Measurements from ENCODE around the gene TMED10.

TMED10 gene

DNA sequence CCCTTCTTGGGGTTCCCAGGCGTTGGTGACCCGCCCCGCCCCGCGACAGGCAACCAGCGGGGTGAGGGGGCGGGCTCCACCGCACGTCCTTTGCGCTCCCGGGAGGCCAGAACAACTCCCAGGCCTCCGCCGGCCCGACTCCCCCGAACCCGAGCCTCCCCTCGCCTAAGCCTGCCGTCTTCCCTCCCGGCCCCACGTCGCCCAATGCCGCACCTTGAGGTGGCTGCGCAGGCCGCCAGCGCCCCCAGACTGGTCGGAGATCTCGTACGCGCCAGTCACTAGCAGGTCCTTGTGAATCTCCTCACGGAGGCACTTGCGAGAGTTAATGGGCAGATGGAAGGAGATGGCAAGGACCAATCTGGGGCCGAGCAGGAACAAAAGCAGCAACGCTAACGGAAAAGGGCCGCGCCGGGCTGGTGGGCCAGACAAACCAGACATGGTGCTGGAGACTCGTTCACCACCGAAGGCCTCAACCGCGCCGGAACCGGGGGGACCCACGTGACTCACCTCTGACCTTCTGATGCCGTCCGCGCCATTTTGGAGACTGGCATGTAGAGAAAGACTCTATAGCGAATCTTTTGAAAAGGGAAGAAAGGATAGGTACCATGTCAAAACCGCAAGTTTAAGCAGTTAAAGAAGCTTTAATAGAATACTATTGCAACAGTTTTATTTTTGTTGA is at the start of gene TMED10:
Gene TMED10, minus strand, starts transcription at position 471 of the 679 bp plus-strand sequence. Its CDS starts 33 bp downstream, at position 438.
- DNase-seq (ENCODE audit: insufficient read length, low spot score) (peak; percentile 46), FAIRE-seq (no peak)
- TF ChIP-seq POLR2A (IDR thresholded peaks at IDR 0.05; ENCODE audit: low read depth, low read length): peak; percentile 22; the same call in 1 of the 2 replicates

DNA sequence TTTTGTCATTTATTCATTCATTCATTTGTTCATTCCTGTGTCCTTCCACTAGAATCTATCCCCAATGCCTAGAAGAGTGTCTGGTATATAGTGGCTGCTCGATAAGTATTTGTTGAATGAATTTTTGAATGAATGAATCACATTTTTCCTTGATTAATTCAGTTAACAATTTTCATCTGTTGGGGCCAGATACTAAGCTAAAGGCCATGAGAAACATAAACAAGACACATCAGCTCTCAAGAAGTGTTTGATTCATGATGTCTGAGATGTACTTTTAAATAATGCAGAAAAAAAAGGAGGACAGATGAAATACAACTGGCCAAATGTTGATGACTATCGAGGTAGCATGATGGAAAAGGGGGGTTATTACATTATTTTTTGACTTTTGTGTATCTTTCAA is 48.1 kb upstream of the TMED10 start:
- DNase-seq (ENCODE audit: insufficient read length, low spot score) (no peak), FAIRE-seq (no peak)
- TF ChIP-seq POLR2A (IDR thresholded peaks at IDR 0.05; ENCODE audit: low read depth, low read length): no peak

DNA sequence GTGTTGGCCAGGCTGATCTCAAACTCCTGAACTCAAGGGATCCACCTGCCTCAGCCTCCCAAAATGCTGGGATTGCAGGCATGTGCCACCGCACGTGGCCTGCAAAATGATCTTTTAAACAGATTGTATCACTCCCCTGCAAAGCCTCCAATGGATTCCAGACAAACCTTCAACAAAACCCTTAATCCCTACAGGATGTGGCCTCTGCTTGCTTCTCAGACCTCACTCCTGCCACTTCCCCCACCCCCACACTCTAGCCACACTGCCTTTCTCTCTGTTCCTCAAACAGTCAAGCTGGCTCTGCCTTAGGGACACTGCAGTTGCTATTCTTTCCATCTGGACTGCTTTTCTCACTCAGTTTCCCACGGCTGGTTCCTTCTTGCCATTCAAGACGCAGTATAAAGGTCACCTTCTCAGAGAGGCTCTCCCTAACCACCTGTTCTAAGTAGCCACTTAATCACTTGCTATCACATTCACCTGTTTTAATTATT is 47.3 kb upstream of the TMED10 start:
- no peak for DNase-seq (ENCODE audit: insufficient read length, low spot score)
- no peak for TF ChIP-seq POLR2A (IDR thresholded peaks at IDR 0.05; ENCODE audit: low read depth, low read length)
- no peak for FAIRE-seq

DNA sequence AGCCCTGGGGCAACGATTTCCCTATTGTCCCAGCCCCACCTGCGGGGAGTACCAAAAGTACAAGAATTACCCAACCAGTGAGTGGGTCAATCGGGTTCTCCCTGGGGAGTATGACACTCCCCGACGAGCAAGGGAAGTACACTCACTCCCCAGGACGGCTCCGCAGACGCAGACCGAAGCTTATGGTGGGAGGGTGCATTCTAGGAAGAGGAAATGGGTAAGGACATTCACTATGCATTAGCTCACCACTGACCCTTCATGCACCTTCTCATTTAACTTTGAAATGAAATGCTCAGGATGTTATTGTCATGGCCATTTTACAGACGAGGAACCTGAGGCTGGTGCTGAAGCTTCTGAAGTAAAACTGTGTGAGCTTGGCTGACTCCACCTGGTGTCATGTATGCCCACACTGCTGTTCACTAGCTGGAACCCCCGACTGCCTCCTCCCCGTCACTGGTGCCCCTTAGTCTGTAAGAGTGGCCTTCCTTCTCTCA is 45.8 kb upstream of the TMED10 start:
- no peak for TF ChIP-seq POLR2A (IDR thresholded peaks at IDR 0.05; ENCODE audit: low read depth, low read length)
- DNase-seq (ENCODE audit: insufficient read length, low spot score): peak; percentile 68
- FAIRE-seq: peak; percentile 75

DNA sequence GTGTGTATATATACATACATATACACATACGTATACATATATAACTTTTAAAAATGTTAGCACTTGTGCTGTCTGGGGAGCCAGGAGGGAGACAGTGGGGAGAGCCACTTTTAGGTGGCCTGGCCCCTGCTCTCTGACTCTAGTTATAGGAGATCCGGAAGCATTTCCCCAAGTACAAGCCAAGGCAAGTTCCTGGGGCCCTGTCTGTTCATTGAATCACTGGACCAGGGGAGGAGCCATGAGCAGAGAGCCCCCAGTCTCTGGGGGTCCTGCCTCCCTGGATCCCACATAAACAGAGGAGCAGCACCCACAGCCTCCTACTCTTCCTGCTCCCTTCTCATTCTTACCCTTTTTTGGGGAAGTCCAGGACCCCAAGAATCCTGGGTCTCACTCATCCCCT is 45.4 kb upstream of the TMED10 start:
- no peak for DNase-seq (ENCODE audit: insufficient read length, low spot score)
- no peak for TF ChIP-seq POLR2A (IDR thresholded peaks at IDR 0.05; ENCODE audit: low read depth, low read length)
- FAIRE-seq: no peak

DNA sequence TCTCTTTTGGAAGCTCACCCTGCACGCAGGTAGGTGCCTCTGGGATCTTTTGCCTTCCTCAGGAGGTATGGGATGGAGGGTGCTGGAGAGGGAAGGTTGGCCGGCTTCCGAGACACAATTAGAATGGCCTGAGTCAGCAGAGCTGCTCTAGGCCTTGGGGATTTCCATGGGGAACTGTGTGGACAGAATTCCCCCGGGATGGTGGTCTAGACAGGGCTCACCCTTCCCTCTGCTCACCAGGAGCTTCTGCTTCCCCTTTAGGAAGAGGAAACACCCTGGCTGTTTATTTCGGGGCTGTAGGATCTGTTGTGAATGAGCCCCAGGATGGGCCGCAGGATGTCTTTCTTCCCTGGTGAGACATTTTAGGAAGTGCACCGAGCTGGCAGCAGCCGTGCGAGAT is 43.7 kb upstream of the TMED10 start:
- no peak for TF ChIP-seq POLR2A (IDR thresholded peaks at IDR 0.05; ENCODE audit: low read depth, low read length)
- FAIRE-seq: no peak
- DNase-seq (ENCODE audit: insufficient read length, low spot score): no peak

DNA sequence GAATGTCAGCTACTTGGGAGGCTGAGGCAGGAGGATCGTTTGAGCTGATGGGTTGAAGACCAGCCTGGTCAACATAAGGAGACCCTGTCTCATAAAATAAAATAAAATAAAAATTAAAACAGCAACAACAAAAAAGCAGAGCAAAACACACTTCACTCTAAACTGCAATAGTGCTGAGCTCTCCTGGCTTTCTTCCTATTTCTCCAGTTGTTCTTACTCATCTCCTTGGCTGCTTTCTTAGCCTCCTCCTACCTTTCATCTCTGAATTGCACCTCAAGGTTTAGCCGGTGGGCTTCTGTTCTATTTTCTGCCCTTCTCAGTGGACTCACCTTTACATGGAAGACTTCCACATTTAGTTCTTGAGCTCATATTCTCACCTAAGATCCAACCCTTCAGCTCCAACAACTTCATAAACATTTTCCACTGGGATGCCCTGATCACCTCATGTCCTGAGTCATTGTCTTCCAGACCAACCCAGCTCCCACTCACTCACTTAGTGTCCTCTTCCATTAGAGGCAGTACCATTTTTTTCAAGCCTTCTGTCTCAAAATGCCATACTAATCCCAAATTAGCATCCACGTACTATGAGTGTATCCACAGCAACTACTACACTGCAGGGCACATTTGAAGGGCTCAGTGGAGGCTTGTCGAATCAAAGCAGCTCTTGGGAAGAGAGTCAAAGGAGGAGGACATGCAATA is 41.2 kb upstream of the TMED10 start:
- DNase-seq (ENCODE audit: insufficient read length, low spot score) (no peak), FAIRE-seq (no peak)
- TF ChIP-seq POLR2A (IDR thresholded peaks at IDR 0.05; ENCODE audit: low read depth, low read length): no peak

DNA sequence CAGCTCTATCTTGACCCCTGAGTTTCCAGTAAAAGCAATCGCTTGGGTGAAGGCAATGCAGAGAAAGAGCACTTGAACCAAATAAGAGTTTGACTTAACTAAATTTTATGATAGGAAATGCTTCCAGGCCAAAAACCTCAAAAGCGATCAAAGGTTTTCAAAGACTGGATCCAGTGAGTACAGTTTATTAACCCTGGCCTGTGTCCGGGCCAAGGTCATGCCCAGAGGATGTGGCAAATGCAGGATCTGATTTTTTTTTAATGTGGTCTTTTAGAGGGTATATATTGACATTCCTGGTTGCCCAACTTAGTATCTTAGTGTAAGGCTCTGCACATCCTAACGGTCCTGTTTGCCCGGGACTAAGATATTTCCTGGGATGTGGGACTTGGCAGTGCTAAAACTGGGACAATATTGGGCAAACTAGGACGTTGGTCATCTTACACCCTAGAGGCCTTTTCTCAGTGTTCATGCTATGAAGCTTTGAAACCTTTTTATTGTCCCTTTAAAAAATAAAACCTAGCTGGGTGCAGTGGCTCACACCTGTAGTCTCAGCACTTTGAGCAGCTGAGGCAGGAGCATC is 40.1 kb upstream of the TMED10 start:
- no peak for FAIRE-seq
- no peak for TF ChIP-seq POLR2A (IDR thresholded peaks at IDR 0.05; ENCODE audit: low read depth, low read length)

DNA sequence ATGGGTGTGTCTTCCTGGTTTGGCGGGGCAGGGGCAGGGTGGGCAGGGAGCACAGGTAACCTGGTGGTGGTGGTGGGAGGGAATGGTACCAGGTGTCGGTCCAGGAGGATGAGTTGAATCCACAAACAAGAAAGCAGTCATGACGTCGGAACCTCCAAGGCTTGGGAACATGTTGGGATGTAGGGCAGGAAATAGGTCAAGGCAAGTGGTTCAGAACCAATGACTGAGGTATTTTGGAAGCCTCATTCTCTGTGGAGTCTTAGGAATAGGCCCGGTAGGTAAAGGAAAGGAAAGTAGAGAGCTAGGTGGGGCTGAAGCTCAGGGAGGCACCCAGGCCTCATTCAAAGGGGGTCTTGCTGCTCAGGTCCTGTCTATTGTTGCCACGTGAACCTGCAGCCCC is 39.1 kb upstream of the TMED10 start:
- no peak for DNase-seq (ENCODE audit: insufficient read length, low spot score)
- no peak for FAIRE-seq
- TF ChIP-seq POLR2A (IDR thresholded peaks at IDR 0.05; ENCODE audit: low read depth, low read length): no peak

More for the DNA sequence above, 40.1 kb upstream of the TMED10 start:
- DNase-seq (ENCODE audit: insufficient read length, low spot score): no peak

DNA sequence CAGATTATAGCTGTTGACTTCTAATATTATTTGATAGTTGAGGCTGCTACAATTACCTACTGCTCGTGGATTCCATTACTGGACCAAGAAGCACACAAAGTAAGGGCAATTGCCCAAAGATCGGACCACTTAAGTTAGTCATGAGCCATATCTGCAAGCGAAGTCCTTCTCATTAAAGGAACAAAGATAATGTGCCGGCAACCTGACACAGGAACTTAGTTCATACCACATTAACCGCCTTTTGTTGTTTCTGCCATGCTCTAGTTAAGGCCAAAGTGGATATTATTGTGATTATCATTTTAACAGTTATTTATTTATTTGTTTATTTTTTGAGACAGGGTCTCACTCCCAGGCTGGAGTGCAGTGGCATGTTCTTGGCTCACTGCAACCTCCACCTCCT is 38.1 kb upstream of the TMED10 start:
- no peak for DNase-seq (ENCODE audit: insufficient read length, low spot score)
- no peak for TF ChIP-seq POLR2A (IDR thresholded peaks at IDR 0.05; ENCODE audit: low read depth, low read length)

DNA sequence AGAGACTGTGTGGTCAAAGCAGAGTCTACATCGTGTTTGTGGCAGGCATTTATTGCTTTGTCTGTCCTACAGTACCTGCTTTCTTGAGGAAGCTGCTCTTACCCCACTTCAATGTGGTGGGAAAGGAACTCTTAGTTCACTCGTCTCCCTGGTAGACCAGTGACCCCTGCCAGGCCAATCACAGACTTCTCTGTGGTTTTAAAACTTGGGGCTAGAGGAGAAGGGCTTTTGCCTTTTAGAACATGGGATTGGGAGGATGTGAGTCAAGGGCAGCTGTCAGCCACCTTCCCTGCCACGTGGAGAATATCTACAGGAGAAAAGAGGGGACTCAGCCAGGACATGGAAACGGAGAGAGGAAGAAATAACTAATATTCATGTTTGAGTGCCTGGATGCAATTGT is 36.8 kb upstream of the TMED10 start:
- FAIRE-seq (no peak), DNase-seq (ENCODE audit: insufficient read length, low spot score) (no peak)
- no peak for TF ChIP-seq POLR2A (IDR thresholded peaks at IDR 0.05; ENCODE audit: low read depth, low read length)

More for the DNA sequence above, 38.1 kb upstream of the TMED10 start:
- FAIRE-seq: no peak

DNA sequence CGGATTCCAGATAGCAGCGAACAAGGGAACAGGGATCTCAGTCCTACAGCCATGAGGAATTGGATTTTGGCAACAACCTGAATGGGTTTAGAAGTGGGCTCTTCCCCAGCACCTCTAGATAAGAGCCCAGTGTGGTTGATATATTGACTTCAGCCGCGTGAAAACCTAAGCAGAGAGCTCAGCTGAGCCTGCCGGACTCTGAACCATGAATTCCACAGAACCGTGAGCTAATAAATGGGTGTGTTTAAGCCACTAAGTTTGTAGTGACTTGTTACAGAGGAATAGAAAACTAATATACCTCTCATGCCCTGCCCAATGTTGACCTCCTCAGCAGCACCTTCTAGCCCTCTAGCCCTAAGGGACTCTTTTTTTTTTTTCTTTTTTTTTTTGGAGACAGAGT is 32.4 kb upstream of the TMED10 start:
- FAIRE-seq (no peak), DNase-seq (ENCODE audit: insufficient read length, low spot score) (no peak)
- no peak for TF ChIP-seq POLR2A (IDR thresholded peaks at IDR 0.05; ENCODE audit: low read depth, low read length)

DNA sequence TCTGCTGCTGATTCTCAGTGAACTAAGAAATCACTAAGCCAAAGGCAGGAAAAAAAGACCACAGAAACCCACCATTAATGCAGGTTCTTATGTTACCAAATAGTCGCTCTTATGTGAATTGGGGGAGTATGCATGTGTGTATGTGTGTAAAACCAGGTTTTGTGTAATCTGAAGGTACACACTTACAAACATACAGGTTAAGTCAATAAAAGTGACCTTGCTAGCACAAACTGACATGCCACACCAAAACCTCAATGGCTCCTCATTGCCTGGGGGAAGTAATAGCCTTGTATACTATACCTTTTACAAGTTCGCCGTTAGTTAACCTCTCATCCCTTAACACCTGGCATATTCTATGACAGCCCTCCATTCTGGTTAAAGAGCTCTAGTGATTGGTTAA is 29.8 kb upstream of the TMED10 start:
- no peak for TF ChIP-seq POLR2A (IDR thresholded peaks at IDR 0.05; ENCODE audit: low read depth, low read length)
- DNase-seq (ENCODE audit: insufficient read length, low spot score) (no peak), FAIRE-seq (no peak)

DNA sequence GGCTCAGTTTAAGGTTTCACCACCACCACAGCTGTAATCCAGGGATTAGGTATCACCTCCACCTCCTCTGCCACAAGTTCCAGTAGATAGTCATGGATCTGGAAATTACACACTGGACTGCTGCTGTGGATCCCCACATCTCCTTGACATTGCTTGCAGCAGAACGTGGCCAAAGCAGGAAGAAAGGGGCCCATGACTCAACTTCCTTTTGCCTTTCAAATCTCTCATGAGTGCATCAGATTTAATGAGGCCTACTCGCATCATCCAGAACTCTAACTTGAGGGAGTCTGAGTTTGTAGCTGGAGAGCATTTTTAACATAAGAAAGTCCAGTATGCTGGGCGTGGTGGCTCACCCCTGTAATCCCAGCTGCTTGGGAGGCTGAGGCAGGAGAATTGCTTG is 29.2 kb upstream of the TMED10 start:
- no peak for FAIRE-seq
- DNase-seq (ENCODE audit: insufficient read length, low spot score): no peak
- no peak for TF ChIP-seq POLR2A (IDR thresholded peaks at IDR 0.05; ENCODE audit: low read depth, low read length)

Data from H54 (cell line).